ENCODE results near the gene USP9Y. TPM values are rescaled to one million over a fixed set of nuclear protein-coding genes. Genes with fewer than 3 reads are reported as not detected.

The USP9Y gene
- total RNA-seq, 1 donor from 2014 or later = 0.12 TPM

DNA sequence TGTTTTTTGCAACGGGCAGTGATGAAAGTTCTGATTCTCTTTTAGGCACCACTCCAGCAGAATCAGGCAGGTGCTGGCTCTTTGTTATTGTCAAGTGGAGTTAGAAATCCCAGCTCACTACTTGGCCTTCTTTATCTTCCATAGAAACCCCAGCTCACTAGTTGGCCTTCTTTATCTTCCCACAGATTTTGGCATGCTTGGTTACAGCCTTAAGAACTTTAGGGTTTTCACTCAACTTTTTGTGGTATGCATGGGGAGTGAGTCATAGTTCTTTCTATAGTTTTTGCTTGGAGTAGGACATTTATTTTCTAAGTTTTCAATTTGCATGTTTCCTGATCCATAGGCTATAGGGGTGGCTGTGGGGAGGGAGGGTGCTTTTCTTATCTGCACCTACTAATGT, 55.0 kb downstream of the USP9Y start:
- no peak for DNase-seq (ENCODE audit: low spot score)

GRCh38 chrY:12765976-12766375, 64.9 kb downstream of the USP9Y start:
- DNase-seq (ENCODE audit: low spot score) = no peak

GRCh38 chrY:12784521-12784920, 83.5 kb downstream of the USP9Y start:
- DNase-seq (ENCODE audit: low spot score) = no peak

DNA sequence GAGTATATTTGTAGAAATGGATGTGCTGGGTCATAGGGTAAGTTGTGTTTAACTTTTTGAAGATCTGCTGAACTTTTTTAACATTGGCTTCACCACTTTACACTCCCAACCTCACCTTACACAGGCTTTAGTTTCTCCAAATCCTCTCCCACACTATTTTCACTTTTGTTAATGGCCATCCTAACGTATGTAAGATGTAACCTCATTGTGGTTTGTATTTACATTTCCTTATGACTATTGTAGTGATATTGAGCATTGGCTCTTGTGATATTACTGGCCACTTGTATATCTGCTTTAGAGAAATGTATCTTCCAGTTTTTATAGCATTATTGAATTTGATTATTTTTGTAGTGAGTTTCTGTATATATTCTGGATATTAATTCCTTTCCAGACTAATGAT, 93.0 kb downstream of the USP9Y start:
- DNase-seq (ENCODE audit: low spot score) = no peak

DNA sequence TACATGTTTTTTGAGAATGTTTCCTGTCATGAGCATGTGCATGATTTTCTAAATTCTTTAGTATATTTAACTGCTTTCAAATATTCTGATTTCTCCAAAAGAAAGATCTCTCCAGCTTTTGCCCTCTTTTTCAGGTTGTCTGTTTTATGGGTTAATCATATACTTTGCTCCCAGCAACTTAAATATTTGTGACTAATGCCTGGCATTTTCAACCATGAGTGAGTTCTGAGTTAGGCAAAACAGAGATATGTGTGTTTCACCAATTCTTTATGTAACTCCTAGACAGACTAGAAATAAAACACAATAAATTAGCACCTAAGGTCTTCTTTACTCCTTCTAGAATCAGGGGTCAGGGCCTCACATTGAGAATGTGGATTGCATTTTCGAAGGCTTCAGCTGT, 107.0 kb downstream of the USP9Y start:
- no peak for DNase-seq (ENCODE audit: low spot score)

GRCh38 chrY:12809034-12809433, 108.0 kb downstream of the USP9Y start:
- no peak for DNase-seq (ENCODE audit: low spot score)

DNA sequence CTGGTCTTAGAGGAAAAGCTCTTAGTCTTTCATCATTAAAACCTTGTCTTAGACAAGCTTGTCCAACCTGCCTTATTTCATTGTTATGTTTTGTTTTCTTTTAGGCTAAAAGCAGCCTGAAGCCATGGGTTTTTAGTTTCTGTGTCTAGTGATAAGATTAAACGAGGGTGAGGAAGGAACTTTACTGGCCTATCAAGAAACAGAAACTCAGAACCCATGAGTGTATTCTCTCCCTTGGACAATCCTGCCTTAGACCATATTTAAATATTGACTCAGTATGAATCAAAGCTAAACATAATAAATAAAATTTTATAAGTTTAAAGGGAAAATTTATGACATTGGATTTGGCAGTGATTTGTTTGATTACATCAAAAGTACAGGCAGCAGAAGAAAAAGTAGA, 122.4 kb downstream of the USP9Y start:
- DNase-seq (ENCODE audit: low spot score) = no peak

DNA sequence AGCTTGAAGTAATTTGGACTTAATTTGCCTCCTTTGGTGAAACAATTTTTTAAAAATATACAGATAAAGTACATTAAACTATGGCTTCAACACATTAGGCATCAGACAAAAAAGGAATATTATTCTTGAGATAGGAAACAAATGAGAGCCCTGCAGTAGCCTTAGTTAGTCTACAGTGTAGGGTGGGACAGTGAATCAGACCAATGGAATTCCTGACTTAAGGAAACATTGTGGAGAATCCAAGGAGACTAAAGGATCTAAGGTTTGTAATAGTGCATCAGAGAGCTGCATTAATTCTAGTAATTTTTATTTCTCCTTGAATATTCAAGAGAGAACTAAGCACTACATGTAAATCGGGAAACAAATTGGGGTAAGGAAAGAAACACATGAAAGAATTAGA, 125.8 kb downstream of the USP9Y start:
- DNase-seq (ENCODE audit: low spot score) = no peak

DNA sequence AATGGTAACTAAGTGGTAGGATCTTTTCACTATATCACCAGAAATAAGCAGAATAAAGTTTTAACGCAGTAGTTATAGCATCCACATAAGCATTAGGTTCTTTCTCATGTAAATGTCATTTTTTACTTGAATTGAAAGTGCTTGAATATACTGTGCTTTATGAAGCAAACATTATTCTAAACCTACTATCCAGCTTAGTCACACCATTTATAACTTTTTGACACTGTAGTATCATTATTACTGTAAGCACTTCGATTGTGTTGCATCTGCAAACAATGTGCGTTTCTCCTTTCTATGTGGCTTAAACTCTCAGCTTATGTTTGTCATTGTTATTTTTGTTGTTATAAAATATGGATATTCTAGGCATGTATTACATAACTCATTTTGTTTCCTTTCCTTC, 132.3 kb downstream of the USP9Y start:
- DNase-seq (ENCODE audit: low spot score) = no peak

- DNase-seq (ENCODE audit: low spot score) = no peak
These were observed 136.5 kb downstream of the USP9Y start for GRCh38 chrY:12837550-12837949.

GRCh38 chrY:12841368-12841767, 140.3 kb downstream of the USP9Y start:
- no peak for DNase-seq (ENCODE audit: low spot score)

- no peak for DNase-seq (ENCODE audit: low spot score)
These were observed 145.8 kb downstream of the USP9Y start for GRCh38 chrY:12846793-12847192.

DNA sequence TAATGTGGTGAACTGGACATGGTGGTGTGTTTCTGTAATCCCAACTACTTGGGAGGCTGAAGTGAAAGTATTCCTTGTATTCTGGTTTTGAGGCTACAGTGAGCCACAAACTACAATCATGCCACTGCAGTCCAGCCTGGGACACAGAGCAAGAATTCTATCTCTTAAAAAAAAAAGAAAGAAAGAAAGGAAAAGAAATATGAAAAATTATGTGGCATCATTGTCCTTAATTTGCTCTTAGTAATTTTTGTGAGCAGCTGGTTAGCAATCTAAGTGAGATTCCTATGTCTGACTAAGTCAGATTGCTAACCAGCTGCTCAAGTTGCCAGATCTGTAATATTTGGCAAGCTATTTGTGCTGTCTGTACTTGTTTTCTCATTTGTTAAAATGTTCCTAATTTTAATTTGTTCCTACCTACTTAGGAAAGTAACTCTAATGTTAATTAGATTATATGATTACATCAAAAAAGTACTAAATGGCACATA, 154.8 kb downstream of the USP9Y start:
- DNase-seq (ENCODE audit: low spot score) = no peak

DNA sequence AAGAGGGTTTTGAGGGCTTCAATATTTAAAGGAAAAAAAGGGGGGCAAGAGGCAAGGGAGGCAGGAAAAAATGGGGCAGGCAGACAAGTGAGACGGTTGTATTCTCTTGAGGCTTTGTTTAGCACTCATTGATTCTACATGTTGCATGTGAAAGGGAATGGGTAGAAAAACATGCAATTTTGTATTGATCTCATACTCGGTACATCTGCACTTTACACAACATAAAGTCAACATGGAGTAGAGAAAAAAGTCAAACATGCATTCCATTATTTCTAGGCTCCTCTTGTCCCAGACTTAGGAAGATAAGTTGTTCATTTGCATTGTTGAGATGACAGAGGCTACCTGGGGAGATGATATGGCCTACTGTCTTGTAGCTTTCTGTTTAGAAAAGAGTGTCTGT, 166.9 kb downstream of the USP9Y start:
- no peak for DNase-seq (ENCODE audit: low spot score)

DNA sequence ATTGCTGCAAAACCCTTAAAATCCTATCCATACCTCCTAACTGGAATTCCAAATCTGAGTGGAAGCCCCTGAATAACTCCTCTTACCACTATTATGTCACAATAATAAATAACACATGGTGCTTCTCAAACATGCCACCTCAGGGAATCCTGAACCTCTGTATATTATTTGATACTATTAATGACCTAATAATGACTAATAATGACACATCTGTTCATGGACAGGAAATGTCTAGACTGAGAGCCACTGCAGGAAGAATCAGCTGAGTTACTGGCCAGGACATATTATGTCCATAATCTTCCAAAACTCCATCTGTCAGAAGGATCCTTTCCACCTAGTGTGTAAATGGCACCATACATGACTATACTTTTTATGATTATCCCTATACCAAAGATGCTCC, 195.9 kb downstream of the USP9Y start:
- DNase-seq (ENCODE audit: low spot score) = no peak

GRCh38 chrY:12898604-12899003, 197.6 kb downstream of the USP9Y start:
- no peak for DNase-seq (ENCODE audit: low spot score)

DNA sequence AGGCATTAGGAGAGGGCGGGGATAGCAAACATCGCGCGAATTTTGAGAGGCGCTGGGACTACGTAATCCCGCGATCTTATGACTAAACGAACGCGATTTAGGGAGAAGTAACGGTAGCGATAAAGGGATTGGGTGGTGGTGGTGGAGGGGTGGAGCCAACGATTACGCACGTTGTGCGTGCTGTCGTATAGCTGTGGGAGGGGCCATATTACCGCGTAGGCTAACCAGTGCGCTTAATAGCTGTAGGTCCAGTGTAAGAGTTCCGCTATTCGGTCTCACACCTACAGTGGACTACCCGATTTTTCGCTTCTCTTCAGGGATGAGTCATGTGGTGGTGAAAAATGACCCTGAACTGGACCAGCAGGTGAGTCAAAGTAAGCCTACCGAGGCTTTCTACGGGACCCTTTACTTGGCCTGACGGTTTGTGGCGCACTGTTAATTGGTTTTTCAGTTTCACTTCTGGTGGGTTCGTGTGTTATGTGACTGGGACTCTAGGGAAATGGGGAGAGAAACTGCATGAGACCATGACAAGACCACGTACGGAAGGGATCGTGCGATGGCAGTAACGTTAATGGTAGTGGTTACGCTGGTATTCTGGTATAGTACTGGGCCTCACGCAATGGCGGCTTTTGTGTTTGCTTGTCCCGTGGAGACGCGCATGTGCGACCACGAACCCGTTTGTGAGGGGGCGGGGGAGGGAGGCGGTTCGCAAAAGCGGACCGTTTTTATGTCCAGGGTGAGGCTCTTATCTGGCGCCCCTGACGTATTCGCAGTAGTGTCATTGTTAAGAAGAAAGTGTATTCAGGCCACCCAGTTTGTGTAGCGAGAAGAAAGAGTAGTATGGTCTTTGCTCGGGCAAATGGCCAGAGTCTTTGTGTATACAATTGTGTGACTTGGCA, 203.8 kb downstream of the USP9Y start, which contains the start of gene DDX3Y:
TSS of gene DDX3Y (plus strand) at position 251 of the 899 bp plus-strand sequence. CDS start at position 320, 69 bp downstream.
- DNase-seq (ENCODE audit: low spot score) = no peak

- no peak for DNase-seq (ENCODE audit: low spot score)
These were observed 204.5 kb downstream of the USP9Y start for GRCh38 chrY:12905517-12905872.

DNA sequence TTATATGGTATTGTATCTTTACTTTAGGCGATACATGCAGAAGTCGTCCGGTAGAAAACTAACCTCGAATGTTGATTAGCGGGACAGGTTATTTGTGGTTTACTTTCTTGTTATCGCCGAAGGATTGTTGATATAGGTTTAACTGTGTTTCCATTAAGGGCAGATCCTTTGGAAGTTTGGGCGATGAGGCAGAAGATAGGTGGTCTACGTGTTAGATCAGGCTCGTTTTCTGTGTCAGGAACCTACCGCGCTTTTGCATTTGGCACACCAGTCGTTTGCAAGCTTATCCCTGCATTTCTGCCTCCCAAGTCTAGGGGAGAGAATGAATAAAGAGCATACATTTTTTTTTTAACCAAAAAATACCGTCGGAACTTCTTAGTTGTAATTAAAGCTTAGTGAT, 204.9 kb downstream of the USP9Y start:
- DNase-seq (ENCODE audit: low spot score) = no peak

All from mucosa of gallbladder (tissue), 1 donor.